Coronary artery (tissue), 2 donors: ENCODE data around the gene ATP2A3.

Experiments
- DNase-seq: peaks from one replicate; pipeline ENCODE4 v3.0.0-alpha.2; 2017; ENCODE audit warnings: low spot score
- H3K27ac ChIP-seq, 2 donors: fragments of 200-600 bp; sonication (generic); one replicate each; pipeline ENCODE4 v1.5.1; 2016 to 2019
- H3K4me3 ChIP-seq: fragments of 200-600 bp; sonication (generic); 2 replicates; pipeline ENCODE4 v1.5.1; 2016; ENCODE audit warnings: mild to moderate bottlenecking, moderate library complexity
- TF ChIP-seq, protein P1 (sequence below): fragments of 200-600 bp; sonication (generic); IDR thresholded peaks from one replicate; pipeline ENCODE4 v1.5.1; 2019; ENCODE audit warnings: antibody characterized with exemption

ATP2A3 gene

GRCh38 chr17:3910420-3911270 is 53.6 kb downstream of the ATP2A3 start:
- Histone ChIP-seq H3K4me3 (no peak overlapping the region), H3K27ac (no peak overlapping the region)
- no peak for DNase-seq
- TF ChIP-seq, protein P1, sequence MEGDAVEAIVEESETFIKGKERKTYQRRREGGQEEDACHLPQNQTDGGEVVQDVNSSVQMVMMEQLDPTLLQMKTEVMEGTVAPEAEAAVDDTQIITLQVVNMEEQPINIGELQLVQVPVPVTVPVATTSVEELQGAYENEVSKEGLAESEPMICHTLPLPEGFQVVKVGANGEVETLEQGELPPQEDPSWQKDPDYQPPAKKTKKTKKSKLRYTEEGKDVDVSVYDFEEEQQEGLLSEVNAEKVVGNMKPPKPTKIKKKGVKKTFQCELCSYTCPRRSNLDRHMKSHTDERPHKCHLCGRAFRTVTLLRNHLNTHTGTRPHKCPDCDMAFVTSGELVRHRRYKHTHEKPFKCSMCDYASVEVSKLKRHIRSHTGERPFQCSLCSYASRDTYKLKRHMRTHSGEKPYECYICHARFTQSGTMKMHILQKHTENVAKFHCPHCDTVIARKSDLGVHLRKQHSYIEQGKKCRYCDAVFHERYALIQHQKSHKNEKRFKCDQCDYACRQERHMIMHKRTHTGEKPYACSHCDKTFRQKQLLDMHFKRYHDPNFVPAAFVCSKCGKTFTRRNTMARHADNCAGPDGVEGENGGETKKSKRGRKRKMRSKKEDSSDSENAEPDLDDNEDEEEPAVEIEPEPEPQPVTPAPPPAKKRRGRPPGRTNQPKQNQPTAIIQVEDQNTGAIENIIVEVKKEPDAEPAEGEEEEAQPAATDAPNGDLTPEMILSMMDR: no peak

DNA sequence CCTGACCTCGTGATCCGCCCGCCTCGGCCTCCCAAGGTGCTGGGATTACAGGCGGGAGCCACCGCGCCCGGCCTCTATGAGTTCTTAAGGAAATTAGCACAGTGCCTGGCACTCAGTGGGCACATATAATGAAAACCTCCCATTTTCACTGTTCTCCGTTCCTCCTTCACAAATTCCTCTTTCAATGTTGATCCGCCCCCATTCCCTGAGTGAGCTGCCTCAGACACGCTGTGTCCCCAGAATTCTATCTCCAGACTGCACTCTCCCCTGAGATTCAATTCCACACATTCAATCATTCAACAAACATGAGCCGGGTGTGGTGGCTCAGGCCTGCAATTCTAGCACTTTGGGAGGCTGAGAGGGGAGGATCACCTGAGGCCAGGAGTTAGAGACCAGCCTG is 55.0 kb downstream of the ATP2A3 start:
- DNase-seq: no peak
- TF ChIP-seq, protein P1: no peak

DNA sequence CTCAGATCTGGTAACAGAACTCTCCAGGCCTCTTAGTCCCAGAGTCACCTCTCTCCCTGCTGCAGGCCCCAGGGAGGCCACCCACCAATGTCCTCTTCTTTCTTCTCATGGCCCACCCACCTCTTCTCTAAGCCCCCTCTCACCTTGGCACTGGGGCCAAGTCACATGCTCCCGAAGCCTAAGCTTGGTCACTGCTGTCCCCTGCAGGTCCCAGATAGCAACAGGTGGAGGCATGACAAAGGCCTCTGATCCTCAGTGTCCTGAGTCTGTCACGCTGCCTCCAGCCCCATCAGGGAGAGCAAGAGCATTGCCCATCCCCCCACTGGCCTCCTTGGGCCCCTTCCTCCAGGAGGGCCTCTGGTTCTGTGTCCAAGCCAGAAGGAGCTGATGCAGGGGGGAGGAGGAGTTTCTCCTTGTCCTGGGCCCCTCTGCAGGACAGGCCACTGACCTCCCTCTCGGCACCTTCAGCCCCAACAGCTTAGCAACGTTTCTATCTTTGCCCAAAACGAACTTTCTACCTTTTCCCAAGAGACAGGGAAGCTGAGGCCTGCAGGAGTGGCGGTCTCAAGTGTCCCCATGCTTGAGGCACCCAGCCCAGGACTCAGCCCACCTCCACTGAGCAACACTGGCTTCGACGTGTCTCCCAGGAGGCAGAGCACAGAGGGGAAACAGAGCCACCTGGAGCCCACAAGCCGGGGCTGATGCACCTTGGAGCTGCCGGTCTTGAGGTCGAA is 56.6 kb downstream of the ATP2A3 start:
- DNase-seq: no peak
- no peak overlapping the region for H3K27ac ChIP-seq
- H3K4me3 ChIP-seq: no peak overlapping the region
- TF ChIP-seq, protein P1: no peak

More for the DNA sequence above, 55.0 kb downstream of the ATP2A3 start:
- H3K4me3 ChIP-seq: no peak overlapping the region
- H3K27ac ChIP-seq: no peak overlapping the region

DNA sequence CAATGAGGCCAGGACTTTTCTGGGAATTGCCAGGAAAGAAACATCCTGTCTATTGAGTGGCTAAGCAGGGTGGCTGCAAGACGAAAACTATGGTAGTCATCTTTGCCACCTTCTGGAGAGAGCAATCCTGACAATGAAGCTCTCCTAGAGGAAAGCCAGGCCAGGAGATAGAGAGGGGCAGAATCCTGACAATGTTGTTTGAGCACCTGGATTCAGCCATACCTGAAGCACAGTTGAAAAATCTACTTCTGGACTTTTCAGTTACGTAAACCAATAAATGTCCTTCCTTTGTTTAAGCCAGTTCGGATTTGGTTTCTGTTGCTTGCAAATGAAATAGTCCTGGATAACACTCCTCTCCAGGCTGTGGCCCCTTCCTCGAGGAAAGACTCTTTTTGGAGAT is 57.4 kb downstream of the ATP2A3 start:
- Histone ChIP-seq H3K4me3 (no peak overlapping the region), H3K27ac (no peak overlapping the region)
- TF ChIP-seq, protein P1: no peak
- DNase-seq: no peak

- TF ChIP-seq, protein P1: no peak
- Histone ChIP-seq H3K4me3 (no peak overlapping the region), H3K27ac (no peak overlapping the region)
- DNase-seq: no peak
Observed at GRCh38 chr17:3905017-3905520, 59.2 kb downstream of the ATP2A3 start.

DNA sequence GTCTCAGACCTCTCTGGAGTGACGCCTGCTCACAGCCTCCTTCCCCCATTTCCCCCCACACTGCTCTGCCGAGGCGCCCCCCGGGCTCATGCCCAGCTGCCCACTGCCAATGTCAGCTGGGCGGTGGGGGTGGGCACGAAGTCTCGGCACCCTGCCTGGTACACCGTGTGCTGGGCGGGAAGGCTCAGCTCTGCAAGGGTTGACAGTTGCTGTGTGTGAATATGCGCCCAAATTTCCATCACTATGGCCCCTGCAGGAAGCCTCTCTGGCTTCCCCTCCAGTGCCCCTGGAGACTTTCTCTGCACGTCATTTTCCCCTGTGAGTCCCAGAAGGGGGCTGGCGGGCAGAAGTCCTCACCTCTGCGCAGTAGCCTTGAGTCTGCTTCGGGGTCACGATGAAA is 59.7 kb downstream of the ATP2A3 start:
- no peak for DNase-seq
- Histone ChIP-seq H3K27ac (no peak overlapping the region), H3K4me3 (no peak overlapping the region)
- TF ChIP-seq, protein P1: no peak
